ENCODE measurements around the gene AQP7.

DNA sequence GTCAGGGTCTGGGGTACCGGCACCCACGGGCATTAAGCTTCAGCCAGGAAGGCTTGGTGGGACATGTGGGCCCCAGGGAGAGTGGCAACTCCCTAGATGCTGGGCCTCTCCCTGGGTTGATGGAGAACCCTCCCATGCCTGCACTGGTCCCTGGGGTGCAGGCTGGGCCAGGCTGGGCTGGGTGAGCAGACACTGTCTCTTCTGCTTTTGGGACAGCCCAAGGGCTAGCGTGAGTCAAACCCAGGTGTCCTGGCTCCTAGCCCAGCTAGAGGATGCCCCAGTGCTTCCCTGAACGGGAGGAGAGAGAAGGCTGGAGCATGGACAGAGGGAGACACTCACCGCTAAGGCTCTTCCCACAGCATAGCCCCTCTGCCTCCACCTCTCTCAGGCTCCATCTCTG is 5.7 kb upstream of the AQP7 start:
- no peak for TF ChIP-seq GATA2 (IDR thresholded peaks at IDR 0.05; ENCODE audit: low read depth, low read length)
- TF ChIP-seq GATA3 (IDR thresholded peaks at IDR 0.05; ENCODE audit: low read depth, low read length): no peak
